Pancreas (tissue), 10 donors: Measurements from ENCODE around the gene UFD1. TPM values are rescaled to one million over a fixed set of nuclear protein-coding genes. Genes with fewer than 3 reads are reported as not detected.
"Not testable (repeated sequence)": the region's sequence is repeated elsewhere in the genome, so short reads cannot be mapped to it uniquely, and the experiment has no call there.

Source experiments
- ATAC-seq, 4 donors: fragments of 200-7000 bp; cut with Tn5 transposase; one replicate each; pipeline versions ENCODE4 v1.8.0 to v1.9.1; 2020; ENCODE audit warnings: mild to moderate bottlenecking in 4 of 4, moderate library complexity in 4 of 4
- DNase-seq, 6 donors: peaks; one replicate each; pipeline ENCODE4 v3.0.0-alpha.2; 2020
- FAIRE-seq: peaks from 2 replicates; lab custom pipeline; 2012; peaks lifted over from hg19 to GRCh38; lab: Jason Lieb, UNC
- H3K27ac ChIP-seq, 4 donors: fragments of 200-600 bp; sonication (generic); 1 replicate in 3 of 4; 2 replicates in 1 of 4; pipeline versions ENCODE4 v1.5.0 to v1.8.0; 2020
- H3K27me3 ChIP-seq, 4 donors: fragments of 200-600 bp; one replicate each; pipeline ENCODE4 v1.8.0; 2021
- H3K36me3 ChIP-seq, 3 donors: fragments of 200-600 bp; sonication (generic) in 1 of 3; one replicate each; pipeline versions ENCODE4 v1.5.0 to v1.8.0; 2020 to 2021
- H3K4me1 ChIP-seq, 3 donors: fragments of 200-600 bp; one replicate each; pipeline ENCODE4 v1.8.0; 2021
- H3K4me3 ChIP-seq, 4 donors: fragments of 200-600 bp; sonication (generic) in 2 of 4; one replicate each; pipeline versions ENCODE4 v1.5.0 to v1.8.0; 2020 to 2021
- H3K9me3 ChIP-seq, 4 donors: fragments of 200-600 bp; one replicate each; pipeline ENCODE4 v1.8.0; 2021
- WGBS, 2 donors: extraction: QIAGEN DNeasy Blood & Tissue Kit; methylation state at CpG; one replicate each; pipeline ENCODE4 v1.1.7; 2013; 5-methylcytosine and 5-hydroxymethylcytosine counted together
- intact Hi-C, 3 donors: fragments of 100-400 bp; cut with DNase I; formaldehyde crosslinking; loops; one replicate each; pipeline versions ENCODE4 v1.11.1 to v1.14.2; 2022
- polyA plus RNA-seq, 2 donors: library from polyadenylated mRNA; stranded (reverse); fragments of 200-250 nt; gene quantifications; one replicate each; pipeline ENCODE4 v1.2.3, GENCODE V29; 2013
- total RNA-seq, 6 donors: library from RNA; stranded (reverse); fragmentation: NEBNext Ultra II Directional in 4 of 6; extraction: Animal tissue kit (Norgen Biotek cat#: 25700) in 4 of 6; gene quantifications; one replicate each; pipeline versions ENCODE4 v1.2.1 to v1.2.4, GENCODE V29; 2021 to 2023
- TF ChIP-seq, protein P1 (sequence below), 4 donors: fragments of 200-600 bp; sonication (generic) in 3 of 4; IDR thresholded peaks; one replicate each; pipeline versions ENCODE4 v1.5.0 to v1.8.0; 2021; ENCODE audit warnings: antibody characterized with exemption in 4 of 4
- donor health status: healthy with polysubstance abuse.
- donor health status: DM: no; HTN: no; CAD: no; lungs with moderate emphysema.
- donor health status: DM: no; HTN: no; CAD: no.
- donor health status: control.
- donor health status: control.
- donor health status: Bipolar disorder and iron deficiency.
- donor health status: DM: yes; HTN: yes; CAD: no.
- donor health status: DM: no; HTN: no; CAD: no.
- donor health status: DM: no; HTN: no; CAD: no.
- donor health status: DM: yes; HTN: yes; CAD: no.

UFD1 gene
- total and polyA plus RNA-seq, 8 donors, result 14.2 to 37.9 (median 23.5) TPM

DNA sequence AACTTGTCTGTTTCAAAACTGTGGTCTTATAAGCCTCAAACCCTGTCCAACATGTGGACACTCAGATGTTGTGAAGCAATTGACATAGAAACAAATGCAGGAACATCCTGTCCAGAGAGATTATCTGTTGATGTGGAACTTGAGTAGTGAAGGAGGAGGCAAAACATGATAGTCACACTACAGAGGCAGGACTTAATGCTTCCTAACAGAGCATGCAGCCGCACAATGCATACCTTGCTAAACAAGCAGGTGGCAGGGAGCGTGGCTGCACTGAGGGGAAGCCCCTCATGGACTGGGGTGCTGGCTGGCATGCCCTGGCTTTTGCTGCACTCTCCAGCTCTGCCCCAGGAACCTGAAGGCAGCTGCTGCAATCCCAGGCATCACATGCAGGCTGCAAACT is 36.8 kb downstream of the UFD1 start:
- FAIRE-seq (no peak), ATAC-seq (no peak), DNase-seq (no peak)
- intact Hi-C loops, result no loop called here
- H3K27ac ChIP-seq, result no peak overlapping the region
- H3K4me3 ChIP-seq, result no peak overlapping the region
- 90 to 93% methylated on average over 2 of the region's 2 CpGs for WGBS, 2 donors
- H3K27me3 ChIP-seq, result no peaks in the 10 kb centered on the region
- H3K36me3 ChIP-seq, result peaks cover 0 to 11% (median 5%) of the 10 kb centered on the region in 3 donors
- TF ChIP-seq, protein P1, sequence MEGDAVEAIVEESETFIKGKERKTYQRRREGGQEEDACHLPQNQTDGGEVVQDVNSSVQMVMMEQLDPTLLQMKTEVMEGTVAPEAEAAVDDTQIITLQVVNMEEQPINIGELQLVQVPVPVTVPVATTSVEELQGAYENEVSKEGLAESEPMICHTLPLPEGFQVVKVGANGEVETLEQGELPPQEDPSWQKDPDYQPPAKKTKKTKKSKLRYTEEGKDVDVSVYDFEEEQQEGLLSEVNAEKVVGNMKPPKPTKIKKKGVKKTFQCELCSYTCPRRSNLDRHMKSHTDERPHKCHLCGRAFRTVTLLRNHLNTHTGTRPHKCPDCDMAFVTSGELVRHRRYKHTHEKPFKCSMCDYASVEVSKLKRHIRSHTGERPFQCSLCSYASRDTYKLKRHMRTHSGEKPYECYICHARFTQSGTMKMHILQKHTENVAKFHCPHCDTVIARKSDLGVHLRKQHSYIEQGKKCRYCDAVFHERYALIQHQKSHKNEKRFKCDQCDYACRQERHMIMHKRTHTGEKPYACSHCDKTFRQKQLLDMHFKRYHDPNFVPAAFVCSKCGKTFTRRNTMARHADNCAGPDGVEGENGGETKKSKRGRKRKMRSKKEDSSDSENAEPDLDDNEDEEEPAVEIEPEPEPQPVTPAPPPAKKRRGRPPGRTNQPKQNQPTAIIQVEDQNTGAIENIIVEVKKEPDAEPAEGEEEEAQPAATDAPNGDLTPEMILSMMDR (IDR thresholded peaks at IDR 0.05), result no peak
- no peaks in the 10 kb centered on the region for H3K9me3 ChIP-seq
- H3K4me1 ChIP-seq, result peaks cover 8 to 17% (median 16%) of the 10 kb centered on the region in 3 donors

DNA sequence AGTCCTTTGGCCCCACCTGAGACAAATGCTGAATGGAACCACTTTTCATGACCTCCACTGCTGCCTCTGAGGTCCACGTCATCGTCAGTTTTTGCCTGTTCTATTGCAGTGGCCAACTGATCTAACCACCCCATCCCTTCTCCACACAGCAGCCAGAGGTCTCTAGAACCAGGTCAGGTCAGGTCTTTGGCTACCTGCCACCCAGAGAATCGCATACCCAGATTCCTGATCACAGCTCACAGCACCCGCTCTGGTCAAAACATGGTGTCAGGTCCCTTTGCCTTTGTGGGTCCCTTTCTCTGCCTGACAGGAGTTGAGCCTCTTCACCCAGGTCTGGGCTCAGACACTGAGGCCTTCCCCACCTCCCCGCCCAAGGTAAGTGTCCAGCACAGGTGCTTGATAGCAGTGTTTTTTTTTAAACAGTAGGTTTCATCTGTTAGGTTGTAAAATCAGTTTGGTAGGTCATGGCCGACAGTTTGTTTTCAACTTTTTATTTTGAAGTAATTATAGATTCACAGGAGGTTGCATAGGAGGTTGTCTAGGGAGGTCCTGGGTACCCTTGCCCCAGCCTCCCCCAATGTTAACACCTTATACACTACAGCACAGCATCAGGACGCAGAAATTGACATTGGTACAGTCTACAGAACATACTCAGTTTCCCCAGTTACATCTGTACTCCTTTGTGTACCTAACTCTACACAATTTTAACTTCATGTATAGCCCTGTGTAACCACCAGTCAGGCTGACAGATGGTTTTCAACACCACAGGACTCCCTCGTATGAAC is 38.4 kb downstream of the UFD1 start:
- H3K36me3 ChIP-seq, result peaks cover 0 to 17% (median 9%) of the 10 kb centered on the region in 3 donors
- peaks cover 6 to 8% (median 7%) of the 10 kb centered on the region in 3 donors for H3K4me1 ChIP-seq
- no peaks in the 10 kb centered on the region for H3K27me3 ChIP-seq
- H3K27ac ChIP-seq, result no peak overlapping the region
- FAIRE-seq (no peak), DNase-seq (no peak), ATAC-seq (peak in 1 of 4 donors; percentile 29)
- no peaks in the 10 kb centered on the region for H3K9me3 ChIP-seq
- intact Hi-C loops, result no loop called here
- 74 to 75% methylated on average over 8 of the region's 8 CpGs for WGBS, 2 donors
- H3K4me3 ChIP-seq, result no peak overlapping the region
- TF ChIP-seq, protein P1 (IDR thresholded peaks at IDR 0.05), result no peak

DNA sequence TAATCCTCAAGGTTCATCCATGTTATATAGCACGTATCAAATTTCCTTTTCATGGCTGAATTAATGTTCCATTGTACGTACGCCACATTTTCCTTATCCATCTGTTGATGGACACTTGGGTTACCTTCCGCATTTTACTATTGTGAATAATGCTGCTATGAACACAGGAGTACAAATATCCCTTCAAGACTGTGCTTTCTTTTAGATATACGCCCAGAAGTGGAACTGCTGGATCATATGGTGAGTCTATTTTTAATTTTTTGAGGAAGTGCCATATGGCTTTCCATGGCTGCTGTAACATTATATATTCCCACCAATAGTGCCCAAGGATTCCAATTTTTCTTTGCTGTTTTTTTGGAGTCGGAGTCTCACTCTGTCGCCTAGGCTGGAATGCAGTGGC is 40.7 kb downstream of the UFD1 start:
- TF ChIP-seq, protein P1 (IDR thresholded peaks at IDR 0.05), result no peak

DNA sequence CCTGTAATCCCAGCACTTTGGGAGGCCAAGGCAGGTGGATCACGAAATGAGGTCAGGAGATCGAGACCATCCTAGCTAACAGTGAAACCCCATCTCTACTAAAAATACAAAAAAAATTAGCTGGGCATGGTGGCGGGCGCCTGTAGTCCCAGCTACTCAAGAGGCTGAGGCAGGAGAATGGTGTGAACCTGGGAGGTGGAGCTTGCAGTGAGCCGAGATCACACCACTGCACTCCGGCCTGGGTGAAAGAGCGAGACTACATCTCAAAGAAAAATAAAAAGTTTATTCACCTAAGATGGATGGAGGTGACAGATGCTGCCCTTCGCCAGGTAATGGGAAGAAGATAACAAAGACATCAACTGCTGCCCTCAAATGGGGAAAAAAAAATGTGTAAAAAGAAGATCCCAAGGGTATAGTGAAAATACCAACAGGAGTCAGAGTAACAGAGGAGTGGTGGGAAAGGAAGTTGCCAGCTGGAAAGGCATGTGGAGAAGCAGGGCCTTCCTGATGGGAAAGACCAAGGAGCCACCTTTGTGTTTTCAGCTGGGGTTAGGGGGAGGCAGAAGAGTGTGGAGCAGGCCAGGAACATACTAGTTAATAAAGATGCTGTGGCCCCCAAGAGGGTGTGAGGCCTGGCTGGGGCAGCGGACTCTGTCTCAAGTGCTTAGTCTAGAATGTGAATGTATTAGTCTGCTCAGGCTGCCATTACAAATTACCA is 42.4 kb downstream of the UFD1 start:
- H3K27ac ChIP-seq, H3K9me3 ChIP-seq, ATAC-seq, H3K4me1 ChIP-seq, FAIRE-seq, intact Hi-C loops, H3K4me3 ChIP-seq, DNase-seq, H3K27me3 ChIP-seq: not testable (repeated sequence)
- peaks cover 0 to 23% (median 5%) of the 10 kb centered on the region in 3 donors for H3K36me3 ChIP-seq
- 93 to 95% methylated on average over 9 of the region's 9 CpGs for WGBS, 2 donors

More for the DNA sequence above, 40.7 kb downstream of the UFD1 start:
- DNase-seq (no peak), FAIRE-seq (no peak), ATAC-seq (no peak)
- Histone ChIP-seq H3K4me3 (no peak overlapping the region), H3K4me1 (peaks cover 0 to 3% (median 1%) of the 10 kb centered on the region in 3 donors), H3K9me3 (no peaks in the 10 kb centered on the region), H3K36me3 (peaks cover 0 to 23% (median 5%) of the 10 kb centered on the region in 3 donors), H3K27ac (no peak overlapping the region), H3K27me3 (no peaks in the 10 kb centered on the region)
- 83 to 93% methylated on average over 7 of the region's 7 CpGs for WGBS, 2 donors
- intact Hi-C loops, result no loop called here

DNA sequence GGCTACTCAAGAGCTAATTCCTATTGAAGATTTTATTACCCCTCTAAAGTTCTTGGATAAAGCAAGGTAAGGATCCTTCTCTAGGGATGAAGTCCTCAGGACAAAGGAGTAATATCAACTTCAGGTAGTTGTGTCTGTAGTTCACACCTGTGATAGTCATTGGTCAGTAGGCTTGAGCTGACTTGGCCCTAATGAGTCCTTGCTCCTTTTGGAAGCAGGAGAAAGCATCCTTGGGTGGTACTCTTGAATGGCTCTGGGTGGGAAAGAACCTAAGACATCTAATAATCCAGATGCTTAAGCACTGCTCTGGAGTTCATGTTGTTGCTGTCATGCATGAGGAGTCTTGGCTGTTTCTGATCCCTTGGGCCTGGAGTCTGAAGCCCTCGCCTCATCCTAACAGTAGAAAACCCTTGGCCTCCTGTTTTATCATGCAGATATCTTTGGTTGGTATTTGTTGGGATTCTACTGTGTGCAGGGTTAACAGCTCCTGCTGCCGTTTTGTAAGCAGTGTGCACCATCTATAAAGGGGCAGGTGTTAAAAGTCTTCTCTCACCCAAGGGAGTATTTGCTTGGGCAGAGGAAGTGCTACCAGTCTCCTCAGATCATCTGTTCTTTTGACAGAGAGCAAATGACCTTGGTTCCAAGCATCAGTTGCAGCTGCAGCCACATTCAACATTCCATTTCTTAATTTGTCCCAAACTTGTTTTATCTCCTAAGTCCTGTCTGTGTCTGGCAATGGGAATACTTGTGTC is 44.0 kb downstream of the UFD1 start:
- H3K4me1 ChIP-seq, result peaks cover 4 to 12% (median 7%) of the 10 kb centered on the region in 3 donors
- ATAC-seq (no peak), FAIRE-seq (no peak), DNase-seq (no peak)
- no peaks in the 10 kb centered on the region for H3K27me3 ChIP-seq
- TF ChIP-seq, protein P1 (IDR thresholded peaks at IDR 0.05), result no peak
- 69 to 74% methylated on average over 2 of the region's 2 CpGs for WGBS, 2 donors
- intact Hi-C loops, result no loop called here
- H3K4me3 ChIP-seq, result no peak overlapping the region
- no peaks in the 10 kb centered on the region for H3K9me3 ChIP-seq
- H3K36me3 ChIP-seq, result peaks cover 0 to 23% (median 5%) of the 10 kb centered on the region in 3 donors
- H3K27ac ChIP-seq, result no peak overlapping the region
